Stimulated activated CD8-positive, alpha-beta memory T cell treated with anti-CD3 and anti-CD28 coated beads, Interleukin-15, amount 100 ng/mL, for 24 hours (primary cell): ENCODE results near the gene LPCAT2.

Experiments
- DNase-seq: peaks from one replicate; pipeline ENCODE4 v3.0.0-alpha.2; 2020; ENCODE audit warnings: low read depth

The LPCAT2 gene

GRCh38 chr16:55503726-55504550, 4.9 kb upstream of the LPCAT2 start:
- DNase-seq: no peak

GRCh38 chr16:55505333-55506015, 3.4 kb upstream of the LPCAT2 start:
- no peak for DNase-seq

- DNase-seq: no peak
Measured at GRCh38 chr16:55506083-55506482, 2.8 kb upstream of the LPCAT2 start.

GRCh38 chr16:55506708-55507107, 2.2 kb upstream of the LPCAT2 start:
- DNase-seq: no peak

GRCh38 chr16:55508271-55508921, 476 bp upstream of the LPCAT2 start:
- DNase-seq: no peak

- DNase-seq: no peak
Measured at GRCh38 chr16:55510185-55510805, 1.4 kb downstream of the LPCAT2 start.

- no peak for DNase-seq
Measured at GRCh38 chr16:55512941-55513340, 4.1 kb downstream of the LPCAT2 start.

- no peak for DNase-seq
Measured at GRCh38 chr16:55513616-55514015, 4.7 kb downstream of the LPCAT2 start.

GRCh38 chr16:55515111-55515510, 6.2 kb downstream of the LPCAT2 start:
- no peak for DNase-seq

GRCh38 chr16:55521792-55522191, 12.9 kb downstream of the LPCAT2 start:
- DNase-seq: no peak

- no peak for DNase-seq
Measured at GRCh38 chr16:55526441-55526840, 17.6 kb downstream of the LPCAT2 start.

- no peak for DNase-seq
Measured at GRCh38 chr16:55527885-55528284, 19.0 kb downstream of the LPCAT2 start.

- no peak for DNase-seq
Measured at GRCh38 chr16:55529018-55529417, 20.1 kb downstream of the LPCAT2 start.

GRCh38 chr16:55530316-55530856, 21.5 kb downstream of the LPCAT2 start:
- no peak for DNase-seq

- no peak for DNase-seq
Measured at GRCh38 chr16:55532227-55532626, 23.4 kb downstream of the LPCAT2 start.

GRCh38 chr16:55534756-55535155, 25.9 kb downstream of the LPCAT2 start:
- no peak for DNase-seq

GRCh38 chr16:55539049-55539448, 30.2 kb downstream of the LPCAT2 start:
- DNase-seq: no peak

- no peak for DNase-seq
Measured at GRCh38 chr16:55539488-55539887, 30.6 kb downstream of the LPCAT2 start.

GRCh38 chr16:55540221-55540620, 31.3 kb downstream of the LPCAT2 start:
- no peak for DNase-seq

- no peak for DNase-seq
Measured at GRCh38 chr16:55542459-55543082, 33.7 kb downstream of the LPCAT2 start.

GRCh38 chr16:55543472-55543871, 34.6 kb downstream of the LPCAT2 start:
- no peak for DNase-seq

GRCh38 chr16:55552621-55553020, 43.7 kb downstream of the LPCAT2 start:
- no peak for DNase-seq
